Stimulated activated CD8-positive, alpha-beta memory T cell treated with anti-CD3 and anti-CD28 coated beads, Interleukin-4, amount 100 ng/mL, for 1 hour (primary cell): Measurements from ENCODE around the gene TPTE.
"Not testable (repeated sequence)": the region's sequence is repeated elsewhere in the genome, so short reads cannot be mapped to it uniquely, and the experiment has no call there.

Experiments used
- DNase-seq, 2 donors: peaks; one replicate each; pipeline ENCODE4 v3.0.0-alpha.2; 2020; ENCODE audit warnings: low read depth in 2 of 2, low spot score in 1 of 2

TPTE gene

DNA sequence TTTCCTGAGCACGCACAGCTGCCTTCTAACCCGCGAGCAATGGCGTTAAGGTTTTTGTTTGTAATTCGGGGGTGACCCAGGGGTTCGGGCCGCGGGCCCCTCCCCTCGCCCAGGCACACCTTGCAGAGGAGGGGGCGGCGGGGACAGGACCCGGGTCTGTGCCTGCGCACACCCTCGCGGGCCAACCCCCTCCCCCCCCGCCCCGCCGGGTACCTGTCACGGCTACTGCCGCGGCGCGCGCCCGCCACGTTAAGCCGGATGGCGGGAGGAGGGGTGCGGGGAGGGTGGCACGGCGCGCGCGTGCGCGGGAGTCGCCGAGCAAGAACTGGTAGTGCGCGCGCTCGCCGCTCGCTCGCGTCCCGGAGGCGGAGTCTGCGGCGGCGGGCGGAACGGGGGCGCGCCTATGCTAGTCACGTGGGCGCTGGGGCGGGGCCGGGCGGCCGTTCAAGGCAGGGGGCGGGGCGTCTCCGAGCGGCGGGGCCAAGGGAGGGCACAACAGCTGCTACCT is at the start of gene TPTE:
TPTE (plus strand) TSS at position 493 of the 508 bp plus-strand sequence. CDS start 17,141 bp downstream, outside the sequence.
- no peak for DNase-seq

DNA sequence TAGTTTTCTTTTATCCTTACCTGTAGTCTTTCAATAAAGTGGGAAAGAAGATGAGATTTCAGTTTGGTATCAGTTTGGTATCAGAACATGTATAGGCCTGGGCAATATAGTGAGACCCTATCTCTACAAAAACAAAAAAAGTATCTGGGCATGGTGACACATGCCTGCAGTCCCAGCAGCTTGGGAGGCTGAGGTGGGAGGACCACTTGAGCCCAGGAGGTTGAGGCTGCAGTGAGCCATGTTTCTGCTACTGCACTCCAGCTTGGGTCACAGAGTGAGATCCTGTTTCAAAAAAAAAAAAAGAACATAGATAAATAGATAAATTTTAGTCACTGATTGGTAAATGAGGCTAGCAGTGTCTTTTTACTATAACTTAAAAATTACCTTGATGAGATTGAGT is 49.4 kb upstream of the TPTE start:
- DNase-seq: not testable (repeated sequence)

DNA sequence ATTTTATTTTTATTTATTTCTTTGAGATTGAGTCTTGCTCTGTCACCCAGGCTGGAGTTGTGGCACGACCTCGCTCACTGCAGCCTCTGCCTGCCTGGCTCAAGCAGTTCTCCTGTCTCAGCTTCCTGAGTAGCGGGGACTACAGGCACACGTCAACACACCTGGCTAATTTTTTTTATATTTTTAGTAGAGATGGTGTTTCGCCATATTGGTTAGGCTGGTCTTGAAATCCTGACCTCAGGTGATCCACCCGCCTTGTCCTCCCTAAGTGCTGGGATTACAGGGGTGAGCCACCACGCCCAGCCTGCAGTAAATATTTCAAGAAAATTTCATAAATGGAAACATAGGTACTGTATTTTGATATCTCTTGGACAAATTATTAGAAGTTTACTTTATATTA is 43.6 kb upstream of the TPTE start:
- not testable (repeated sequence) for DNase-seq

DNA sequence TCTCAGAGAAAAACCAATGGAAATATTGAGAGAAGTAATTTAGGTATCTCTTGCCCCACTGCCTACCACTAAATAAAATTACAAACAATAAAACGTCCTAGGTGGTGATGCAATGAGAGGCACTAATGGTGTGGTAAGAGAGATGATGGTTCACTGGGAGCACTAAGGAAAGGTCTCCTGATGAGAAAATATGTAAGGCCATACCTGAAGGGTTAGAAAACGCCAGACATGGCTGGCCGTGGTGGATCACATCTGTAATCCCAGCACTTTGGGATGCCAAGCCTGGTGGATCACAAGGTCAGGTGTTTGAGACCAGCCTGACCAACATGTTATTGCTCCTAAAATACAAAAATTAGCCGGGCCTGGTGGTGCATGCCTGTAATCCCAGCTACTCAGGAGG is 41.5 kb upstream of the TPTE start:
- DNase-seq: not testable (repeated sequence)

DNA sequence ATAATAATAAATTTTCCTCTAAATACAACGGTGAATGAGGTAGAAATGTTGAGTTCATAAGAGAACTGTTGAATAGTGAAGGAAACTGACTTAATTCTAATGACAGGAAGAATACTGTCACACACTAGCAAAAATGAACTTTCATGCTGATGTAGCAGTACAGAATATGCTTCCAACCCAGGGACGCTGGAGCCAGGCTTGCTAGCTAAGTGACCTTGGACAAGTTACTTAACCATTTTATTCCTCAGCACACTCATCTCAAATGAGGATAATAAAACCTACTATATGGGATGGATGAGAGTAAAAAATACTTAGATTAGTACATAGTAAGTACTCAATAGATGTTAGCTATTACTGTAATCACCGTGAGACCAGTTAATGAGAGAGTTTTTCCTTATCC is 36.5 kb upstream of the TPTE start:
- not testable (repeated sequence) for DNase-seq

DNA sequence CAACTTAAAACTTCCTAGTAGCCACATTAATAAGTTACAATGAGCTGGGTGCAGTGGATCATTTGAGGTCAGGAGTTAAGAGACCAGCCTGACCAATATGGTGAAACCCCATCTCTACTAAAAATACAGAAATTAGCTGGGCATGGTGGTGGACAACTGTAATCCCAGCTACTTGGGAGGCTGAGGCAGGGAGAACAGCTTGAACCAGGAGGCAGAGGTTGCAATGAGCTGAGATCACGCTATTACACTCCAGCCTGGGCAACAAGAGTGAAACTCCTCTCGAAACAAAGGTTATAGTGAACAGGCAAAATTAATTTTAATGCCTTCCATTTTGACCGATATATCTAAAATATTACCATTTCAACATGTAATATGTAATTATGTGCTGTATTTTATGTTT is 30.9 kb upstream of the TPTE start:
- DNase-seq: not testable (repeated sequence)

DNA sequence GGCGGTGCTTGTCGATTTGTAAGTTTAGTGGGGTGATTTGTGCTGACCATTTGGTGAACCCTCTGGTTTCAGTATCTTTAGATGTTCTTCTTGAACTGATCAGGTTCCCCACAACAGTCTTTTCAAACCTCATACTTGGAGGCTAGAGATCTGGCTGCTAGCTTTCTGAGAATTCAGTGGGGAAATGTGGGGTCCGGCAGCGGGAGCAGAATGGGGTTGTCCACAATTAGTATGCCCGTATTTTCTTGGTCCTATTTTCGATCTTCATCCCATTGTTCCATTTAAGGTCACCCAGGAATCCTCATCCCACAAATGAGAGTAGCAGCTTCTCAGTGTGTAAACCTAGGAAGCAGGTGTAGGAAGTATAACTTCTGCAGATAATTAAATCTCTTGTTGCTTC is 10.3 kb upstream of the TPTE start:
- no peak for DNase-seq

DNA sequence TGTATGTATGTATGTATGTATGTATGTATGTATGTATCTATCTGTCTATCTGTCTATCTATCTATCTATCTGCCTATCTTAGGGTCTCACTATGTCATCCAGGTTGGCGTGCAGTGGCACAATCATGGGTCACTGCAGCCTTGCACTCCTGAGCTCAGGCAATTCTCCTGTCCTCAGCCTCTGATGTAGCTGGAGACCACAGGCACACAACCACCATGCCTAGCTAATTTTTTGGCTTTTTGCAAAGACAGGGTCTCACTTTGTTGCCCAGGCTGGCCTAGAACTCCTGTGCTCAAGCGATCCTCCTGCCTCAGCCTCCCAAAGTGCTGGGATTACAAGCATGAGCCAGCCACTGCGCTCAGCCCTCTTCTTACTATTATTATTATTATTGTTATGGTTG is 4.5 kb upstream of the TPTE start:
- not testable (repeated sequence) for DNase-seq

DNA sequence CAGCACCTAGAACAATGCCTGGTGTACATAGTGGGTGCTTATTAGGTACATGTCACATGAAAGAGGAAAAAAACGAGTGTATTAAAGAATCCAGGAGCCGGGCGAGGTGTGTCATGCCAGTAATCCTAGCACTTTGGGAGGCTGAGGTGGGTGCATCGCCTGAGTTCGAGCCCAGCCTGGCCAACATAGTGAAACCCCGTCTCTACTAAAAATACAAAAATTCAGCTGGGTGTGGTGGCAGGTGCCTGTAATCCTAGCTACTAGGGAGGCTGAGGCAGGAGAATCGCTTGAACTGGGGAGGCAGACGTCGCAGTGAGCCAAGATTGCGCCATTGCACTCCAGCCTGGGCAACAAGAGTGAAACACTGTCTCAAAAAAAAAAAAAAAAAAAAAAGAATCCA is 3.5 kb upstream of the TPTE start:
- not testable (repeated sequence) for DNase-seq

DNA sequence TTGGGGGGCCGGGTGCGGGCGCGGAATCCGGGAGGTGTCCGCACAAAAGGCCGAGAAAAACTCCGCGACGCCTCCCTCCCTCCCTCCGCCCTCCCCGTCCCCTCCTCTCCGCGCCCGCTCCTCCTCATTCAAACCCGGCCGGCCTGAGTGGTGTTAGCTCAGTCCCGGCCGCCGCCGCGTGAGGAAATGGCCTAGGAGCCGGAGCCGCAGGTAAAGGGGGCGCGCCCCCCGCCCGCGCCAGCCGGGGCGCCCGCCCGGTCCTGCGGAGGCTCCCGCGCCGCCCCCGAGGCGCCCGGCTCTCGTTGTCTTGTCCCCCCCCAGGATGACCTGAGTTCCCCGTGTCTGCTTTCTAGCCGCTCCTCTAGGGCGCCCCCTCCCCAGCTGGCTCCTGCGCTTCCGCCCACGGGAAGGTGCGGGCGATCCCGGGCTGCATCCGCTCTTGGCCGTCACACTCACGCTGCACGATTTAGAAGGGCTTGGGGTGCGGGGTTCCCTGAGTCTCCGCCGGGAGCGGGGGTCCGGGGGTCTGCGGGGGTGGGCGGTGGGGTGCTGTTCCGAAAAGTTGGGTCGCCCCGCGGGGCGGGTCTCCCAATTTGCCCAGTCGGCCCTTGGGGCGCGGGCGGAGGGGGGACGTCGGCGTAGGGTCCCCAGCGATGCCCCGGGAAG is 585 bp downstream of the TPTE start:
- DNase-seq: not testable (repeated sequence)

DNA sequence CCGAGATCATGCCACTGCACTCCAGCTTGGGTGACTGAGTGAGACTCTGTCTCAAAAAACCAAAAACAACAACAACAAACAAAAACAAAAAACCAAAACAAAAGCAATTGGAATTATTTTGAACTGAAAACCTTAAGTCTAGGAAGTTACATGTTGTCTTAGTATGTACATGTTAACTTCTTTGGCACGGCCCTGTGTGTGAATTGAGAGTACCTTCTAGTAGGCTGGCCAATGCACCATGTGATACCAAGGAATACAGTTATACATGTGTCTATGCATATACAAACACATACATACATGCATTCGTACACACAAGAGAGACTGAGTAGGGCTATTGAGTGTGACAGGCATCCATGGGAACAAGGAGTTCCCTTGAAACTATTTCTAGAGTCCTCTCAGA is 18.6 kb downstream of the TPTE start:
- DNase-seq: no peak

DNA sequence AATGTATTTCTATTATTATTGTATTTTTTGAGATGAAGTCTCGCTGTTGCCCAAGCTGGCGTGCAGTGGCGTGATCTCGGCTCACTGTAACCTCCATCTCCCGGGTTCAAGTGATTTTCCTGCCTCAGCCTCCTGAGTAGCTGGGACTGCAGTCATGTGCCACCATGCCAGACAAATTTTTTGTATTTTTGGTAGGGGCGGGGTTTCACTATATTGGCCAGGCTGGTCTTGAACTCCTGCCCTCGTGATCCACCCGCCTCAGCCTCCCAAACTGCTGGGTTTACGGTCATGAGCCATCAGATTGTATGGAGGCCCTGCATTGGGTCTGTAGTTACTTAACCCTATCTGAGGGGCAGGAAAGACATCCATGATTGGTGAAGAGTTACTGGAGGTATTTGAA is 23.0 kb downstream of the TPTE start:
- not testable (repeated sequence) for DNase-seq

DNA sequence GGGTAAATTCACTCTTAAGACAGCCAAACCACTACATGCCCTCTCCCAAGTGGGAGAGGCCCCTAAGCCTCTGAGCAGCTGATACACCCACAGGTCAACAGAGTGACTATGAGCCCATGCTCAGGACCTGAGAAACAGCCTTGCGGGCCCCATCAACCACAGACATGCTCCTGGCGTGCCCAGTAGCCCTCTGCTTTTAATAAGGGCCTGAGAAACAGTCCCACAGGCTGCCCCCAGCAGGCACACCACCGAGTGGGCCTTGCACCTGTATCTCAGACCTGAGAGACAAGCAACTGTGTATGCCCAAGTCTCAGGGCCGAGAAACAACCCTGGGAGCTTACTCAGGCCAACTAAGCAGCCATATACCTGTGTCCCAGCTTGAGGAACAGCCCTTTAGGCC is 26.5 kb downstream of the TPTE start:
- DNase-seq: not testable (repeated sequence)

DNA sequence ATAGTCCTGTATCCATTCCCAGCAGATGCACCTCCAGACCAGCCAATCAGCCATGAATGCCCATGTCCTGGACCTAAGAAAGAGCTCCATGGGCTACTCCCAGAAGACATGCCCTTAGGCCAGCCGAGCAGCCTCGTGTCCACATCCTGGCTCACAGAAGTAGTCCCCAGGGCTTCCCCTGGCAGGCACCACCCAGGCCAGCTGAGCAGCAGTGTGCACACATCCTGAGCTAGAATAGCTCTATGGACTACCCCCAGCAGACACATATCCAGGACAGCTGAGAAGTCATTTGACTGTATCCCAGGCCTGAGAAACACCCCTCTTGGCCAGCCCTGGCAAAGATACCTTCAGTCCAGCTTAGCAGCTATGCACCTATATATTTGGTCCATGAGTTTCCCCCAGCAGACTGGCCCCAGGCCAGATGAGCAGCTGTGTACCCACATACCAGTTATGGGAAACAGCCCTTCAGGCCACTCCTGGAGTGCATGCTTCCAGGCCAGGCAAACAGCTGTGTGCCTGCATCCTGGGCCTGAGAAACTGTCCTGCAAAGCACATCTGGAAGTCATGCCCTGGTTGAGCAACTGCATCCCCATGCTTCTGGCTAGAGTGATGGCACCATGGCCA is 27.1 kb downstream of the TPTE start:
- not testable (repeated sequence) for DNase-seq

DNA sequence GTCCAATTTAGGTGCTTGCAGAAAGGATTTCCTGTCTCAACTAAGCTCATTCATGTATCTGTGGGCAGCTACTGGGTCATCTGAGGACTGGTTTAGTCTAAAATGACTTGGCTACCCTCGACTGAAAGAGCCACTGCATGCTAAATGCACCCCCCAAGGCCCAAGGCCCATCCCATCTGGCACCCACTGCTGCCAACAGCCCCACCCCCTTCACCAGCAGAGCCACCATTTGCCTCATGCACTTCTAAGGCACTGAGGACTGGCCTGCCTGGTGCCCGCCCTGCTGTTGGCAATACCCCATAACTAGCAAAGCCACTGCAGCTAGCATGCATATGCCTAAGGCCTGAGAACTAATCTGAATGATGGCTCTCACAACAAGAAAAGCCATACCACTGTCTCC is 49.4 kb downstream of the TPTE start:
- not testable (repeated sequence) for DNase-seq

DNA sequence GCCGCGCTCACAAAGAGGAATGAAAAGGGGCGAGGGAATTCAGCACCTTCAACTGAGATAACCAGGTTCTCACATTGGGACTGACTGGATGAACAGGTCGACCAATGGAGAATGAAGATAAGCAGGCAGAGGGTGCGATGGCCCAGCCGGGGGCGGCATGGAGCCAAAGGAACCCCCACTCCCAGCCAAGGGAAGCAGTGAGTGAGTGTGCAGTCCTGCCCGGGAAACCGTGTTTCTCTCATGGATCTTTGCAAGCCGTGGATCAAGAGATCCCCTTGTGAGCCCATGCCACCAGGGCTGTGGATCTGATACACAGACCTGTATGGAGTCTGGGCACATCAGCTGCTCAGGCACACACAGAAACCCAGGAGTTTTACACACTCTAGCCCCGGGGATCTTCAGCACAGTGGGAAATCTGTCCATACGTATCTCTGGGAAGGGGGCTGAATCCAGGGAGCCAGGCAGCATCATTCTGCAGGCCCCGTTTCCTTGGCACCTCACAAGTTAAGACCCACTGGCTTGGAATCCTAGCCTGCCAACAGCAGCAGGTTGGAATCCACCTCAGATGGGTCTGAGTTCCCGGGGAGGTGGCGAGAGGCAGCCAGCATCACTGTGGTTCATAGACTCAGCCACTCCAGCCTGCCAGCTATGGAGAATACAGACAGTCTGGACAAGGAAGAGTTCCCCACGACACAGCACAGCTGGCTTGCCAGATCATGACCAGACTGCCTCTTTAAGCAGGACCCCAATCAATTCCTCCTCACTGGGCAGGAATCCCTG is 53.3 kb downstream of the TPTE start:
- not testable (repeated sequence) for DNase-seq

DNA sequence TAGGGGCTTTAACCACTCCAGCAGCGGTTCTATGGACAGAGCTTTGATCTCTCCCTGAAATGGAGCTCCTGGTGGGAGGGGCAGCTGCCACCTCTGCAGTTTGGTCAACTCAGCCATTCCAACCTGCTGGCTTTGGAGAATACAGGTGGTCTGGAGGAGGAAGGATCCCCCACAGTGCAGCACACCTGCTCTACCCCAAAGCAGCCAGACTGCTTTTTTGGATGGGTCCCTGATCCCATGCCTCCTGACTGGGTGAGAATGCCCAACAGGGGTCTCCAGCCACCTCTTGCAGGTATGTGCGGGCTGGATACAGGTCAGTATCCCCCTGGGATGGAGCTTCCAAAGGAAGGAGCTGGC is 53.9 kb downstream of the TPTE start:
- no peak for DNase-seq

DNA sequence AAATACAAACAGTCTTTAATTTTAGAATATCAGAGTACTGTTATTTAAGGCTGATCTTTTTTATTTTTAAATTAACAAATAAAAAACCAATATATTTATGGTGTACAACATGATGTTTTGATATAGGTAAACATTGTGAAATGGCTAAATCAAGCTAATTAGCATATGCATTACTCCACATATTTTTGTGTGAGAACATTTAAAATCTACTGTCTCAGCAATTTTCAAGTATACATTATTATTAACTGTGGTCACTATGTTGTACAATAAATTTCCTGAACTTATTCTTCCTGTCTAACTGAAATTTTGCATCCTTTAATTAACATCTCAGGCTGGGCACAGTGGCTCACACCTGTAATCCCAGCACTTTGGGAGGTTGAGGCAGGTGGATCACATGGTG is 57.5 kb downstream of the TPTE start:
- DNase-seq: not testable (repeated sequence)

DNA sequence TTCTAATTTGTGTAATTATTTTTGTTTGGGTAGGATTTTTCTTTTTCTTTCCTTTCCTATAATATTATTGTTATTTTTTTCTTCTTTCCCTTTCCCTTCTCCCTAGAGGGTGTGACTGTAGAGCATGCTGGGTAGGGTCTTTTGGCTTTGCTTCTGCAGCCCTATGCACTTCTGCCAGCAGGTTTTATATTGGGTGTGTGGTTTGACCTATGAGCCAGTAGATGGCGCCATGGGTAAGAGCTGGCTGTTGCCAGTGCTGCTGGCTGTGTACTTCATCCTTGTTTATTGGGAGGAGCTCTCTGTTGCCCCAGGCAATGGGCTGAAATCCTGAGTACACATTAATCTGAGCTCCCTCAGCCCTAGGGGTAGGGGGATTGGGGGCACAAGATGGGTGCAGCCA is 67.7 kb downstream of the TPTE start:
- not testable (repeated sequence) for DNase-seq

DNA sequence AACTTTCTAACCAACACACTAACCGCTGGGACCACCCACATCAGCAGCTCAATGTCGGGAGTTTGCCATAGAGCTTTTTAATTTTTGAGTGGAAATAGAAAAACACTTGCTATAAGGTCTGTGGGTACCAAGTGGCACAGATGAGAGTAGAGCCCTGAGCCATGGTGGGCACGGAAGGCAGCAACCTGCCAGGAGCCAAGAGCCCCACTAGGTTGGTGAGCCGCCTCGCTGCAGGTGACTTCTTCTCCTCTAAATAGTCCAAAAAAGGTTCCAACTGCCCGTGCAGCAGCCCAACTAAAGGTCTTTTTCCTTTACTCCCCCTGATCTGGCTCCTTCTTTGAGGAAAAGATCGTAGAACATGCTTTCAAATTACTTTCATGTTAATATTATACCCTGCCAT is 85.7 kb downstream of the TPTE start:
- not testable (repeated sequence) for DNase-seq

DNA sequence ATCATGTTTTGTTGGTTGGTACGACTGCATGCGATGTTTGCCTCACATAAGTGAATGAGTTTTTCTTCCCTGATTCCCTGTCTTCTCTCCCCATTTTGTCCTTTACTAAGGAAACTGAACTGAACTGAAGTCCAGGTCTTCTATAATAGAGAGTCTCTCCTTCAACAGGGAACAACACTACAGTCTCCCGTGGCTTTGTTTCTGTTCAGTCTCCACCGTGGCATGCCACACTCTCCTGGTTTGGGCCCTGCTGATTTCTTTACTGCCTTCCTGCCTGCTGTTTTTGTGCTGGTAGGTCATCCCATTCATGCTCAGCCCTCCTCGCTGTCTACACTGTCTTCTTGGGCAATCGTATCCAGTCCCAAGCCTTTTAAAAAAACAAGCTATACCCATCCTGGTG is 92.9 kb downstream of the TPTE start:
- not testable (repeated sequence) for DNase-seq

DNA sequence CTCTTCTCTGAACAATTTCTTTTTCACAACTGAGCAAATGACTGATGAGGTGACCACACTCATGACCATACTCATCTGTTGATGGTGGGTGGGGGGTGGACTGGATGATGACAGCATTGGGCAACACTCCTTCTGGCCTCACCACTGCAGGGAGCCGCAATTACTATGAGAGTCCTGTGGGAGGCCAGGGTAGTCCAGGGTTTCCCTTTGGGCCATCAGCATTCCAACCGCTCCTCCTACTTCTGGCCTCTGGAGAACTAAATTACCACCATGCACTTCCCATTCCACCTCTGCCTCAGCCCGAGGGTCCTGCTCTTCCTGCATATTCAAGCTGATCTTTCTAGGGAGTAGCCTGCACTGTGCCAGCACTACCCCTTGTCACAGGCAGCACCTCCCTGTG is 94.7 kb downstream of the TPTE start:
- DNase-seq: not testable (repeated sequence)
